Right kidney (tissue), 1 donor: ENCODE measurements around the gene FAM120C.

Experiments
- DNase-seq: peaks from one replicate; pipeline ENCODE4 v3.0.0-alpha.2; 2016

The FAM120C gene

DNA sequence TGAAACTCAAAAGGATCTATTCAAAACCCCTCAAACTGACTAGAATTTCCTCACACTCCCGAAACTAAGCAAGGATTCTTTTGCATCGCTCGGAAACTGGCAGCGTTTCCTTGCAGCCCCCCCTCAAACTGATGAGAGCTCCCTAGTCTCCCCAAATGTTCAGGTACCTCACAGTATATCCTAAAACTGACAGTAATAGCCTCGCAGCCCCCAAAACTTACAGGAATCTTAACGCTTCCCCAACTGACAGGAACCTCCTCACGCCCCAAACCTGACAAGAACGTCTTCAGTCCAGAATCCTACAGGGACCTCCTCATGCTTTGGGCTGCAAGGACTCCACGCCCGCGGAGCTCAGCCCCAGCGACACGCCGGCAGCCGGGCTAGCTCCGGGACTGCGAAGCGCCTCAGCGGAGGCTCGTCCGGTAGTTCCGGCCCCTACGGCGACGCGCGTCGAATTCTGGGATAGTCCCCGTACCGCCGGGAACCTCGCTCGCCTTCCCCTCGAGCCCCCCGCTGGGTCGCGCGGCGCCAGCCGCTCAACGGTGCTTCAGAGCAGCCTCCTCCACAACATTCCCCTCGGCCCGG is 139.4 kb downstream of the FAM120C start:
- DNase-seq: peak; percentile 79

- DNase-seq: peak; percentile 26
These were observed 140.0 kb downstream of the FAM120C start for GRCh38 chrX:54043056-54043455.

- DNase-seq: peak; percentile 26
These were observed 140.4 kb downstream of the FAM120C start for GRCh38 chrX:54042609-54043021.

GRCh38 chrX:54030329-54030728 is 152.7 kb downstream of the FAM120C start:
- DNase-seq: no peak

- no peak for DNase-seq
These were observed 153.4 kb downstream of the FAM120C start for GRCh38 chrX:54029529-54030143.

DNA sequence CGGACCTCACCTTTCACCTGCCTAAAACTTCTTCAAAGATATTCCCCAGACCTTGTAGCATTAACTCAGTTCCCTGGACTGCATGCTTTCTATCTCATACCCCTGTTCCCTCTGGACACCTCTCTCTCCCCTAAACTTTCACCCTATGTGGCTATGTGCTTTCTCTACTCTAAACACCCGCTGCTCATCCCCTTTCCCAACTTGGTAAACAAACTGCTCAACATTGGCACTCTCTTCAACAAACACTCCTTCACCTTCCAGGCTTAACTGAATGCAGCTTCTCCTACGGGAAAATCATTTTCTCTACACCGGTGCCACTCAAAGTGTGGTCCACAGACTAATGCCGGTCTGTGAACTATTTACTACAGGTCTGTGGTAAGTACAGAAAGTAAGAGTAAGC is 158.7 kb downstream of the FAM120C start:
- no peak for DNase-seq
